ENCODE measurements around the gene FAM120B. TPM values are rescaled to one million over a fixed set of nuclear protein-coding genes. Genes with fewer than 3 reads are reported as not detected.

FAM120B gene
- total RNA-seq, 2 donors from 2014 or later: 14.1 to 25.9 TPM

DNA sequence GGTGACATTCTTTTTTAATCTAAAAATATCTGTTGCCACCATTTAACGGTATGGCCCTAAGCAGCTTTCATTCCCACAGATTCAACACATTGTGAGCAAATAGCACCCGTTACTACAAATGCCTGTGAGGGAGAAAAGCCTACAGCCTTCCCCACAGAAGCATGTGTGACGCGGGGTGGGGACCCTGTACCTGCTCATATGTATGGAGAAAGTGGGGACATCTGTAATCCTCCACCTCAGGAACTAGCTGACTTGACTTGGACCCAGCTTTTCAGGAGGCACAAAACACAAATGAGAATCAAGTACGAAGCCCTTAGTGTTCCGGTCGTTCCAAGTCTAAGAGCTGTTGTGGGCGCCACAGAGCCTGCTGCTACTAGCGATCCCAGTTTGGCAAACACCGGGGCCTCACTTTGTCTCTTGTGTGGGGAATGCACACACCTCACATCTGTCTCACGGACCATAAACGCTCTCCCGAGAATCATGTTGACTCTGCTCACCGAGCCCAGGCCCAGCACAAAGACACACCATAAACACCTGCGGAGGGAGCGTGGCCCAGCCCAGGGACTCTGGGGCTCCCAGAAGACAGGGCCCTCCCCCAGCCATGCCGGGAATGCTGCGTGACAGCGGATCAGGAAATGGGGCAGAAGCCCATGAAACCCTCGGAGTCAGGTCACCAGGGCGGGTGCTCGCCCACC is 37.3 kb upstream of the FAM120B start:
- no peak for ATAC-seq
- no peak for DNase-seq (ENCODE audit: low spot score in 2 of 2)
- H3K36me3 Mint-ChIP-seq: peaks cover 7 to 18% of the 10 kb centered on the region in 2 donors
- no peak overlapping the region for H3K27ac Mint-ChIP-seq
- peaks cover 0 to 4% of the 10 kb centered on the region in 2 donors for H3K9me3 Mint-ChIP-seq

DNA sequence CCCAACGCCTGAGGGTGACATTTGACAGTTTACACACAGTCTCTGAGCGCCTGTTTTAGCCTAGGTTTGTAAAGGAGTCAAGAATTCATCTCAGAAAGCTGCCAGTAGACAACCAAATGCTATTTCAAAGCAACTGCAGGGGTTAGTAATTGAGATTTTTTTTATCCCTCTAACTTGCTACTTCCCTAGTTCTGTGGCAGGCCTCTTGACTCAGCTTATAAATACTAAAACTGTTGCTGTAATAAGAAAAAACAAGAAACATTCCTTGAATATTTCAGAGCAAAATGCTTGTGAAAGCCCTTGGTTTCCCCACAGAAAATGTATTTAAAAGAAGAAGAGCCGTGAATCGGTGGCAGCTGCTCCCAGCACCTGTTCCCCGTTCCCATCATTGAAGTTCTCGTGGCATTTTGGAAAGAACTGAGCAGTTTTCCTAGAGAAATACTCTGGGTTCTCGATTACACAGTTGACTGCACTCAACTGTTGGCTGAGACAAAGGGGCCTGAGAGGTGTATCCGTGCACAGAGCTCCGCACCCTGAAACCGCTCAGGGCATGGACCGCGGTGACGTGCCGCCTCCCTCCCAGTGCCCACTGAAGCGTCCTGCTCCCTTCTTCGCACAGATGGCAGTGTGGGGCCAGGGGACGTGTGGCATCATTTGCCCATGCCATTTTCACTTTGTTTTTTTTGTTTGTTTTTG is 36.6 kb upstream of the FAM120B start:
- no peak overlapping the region for H3K27ac Mint-ChIP-seq
- no peak for ATAC-seq
- no peak for DNase-seq (ENCODE audit: low spot score in 2 of 2)
- peaks cover 0 to 4% of the 10 kb centered on the region in 2 donors for H3K9me3 Mint-ChIP-seq
- peaks cover 7 to 19% of the 10 kb centered on the region in 2 donors for H3K36me3 Mint-ChIP-seq

DNA sequence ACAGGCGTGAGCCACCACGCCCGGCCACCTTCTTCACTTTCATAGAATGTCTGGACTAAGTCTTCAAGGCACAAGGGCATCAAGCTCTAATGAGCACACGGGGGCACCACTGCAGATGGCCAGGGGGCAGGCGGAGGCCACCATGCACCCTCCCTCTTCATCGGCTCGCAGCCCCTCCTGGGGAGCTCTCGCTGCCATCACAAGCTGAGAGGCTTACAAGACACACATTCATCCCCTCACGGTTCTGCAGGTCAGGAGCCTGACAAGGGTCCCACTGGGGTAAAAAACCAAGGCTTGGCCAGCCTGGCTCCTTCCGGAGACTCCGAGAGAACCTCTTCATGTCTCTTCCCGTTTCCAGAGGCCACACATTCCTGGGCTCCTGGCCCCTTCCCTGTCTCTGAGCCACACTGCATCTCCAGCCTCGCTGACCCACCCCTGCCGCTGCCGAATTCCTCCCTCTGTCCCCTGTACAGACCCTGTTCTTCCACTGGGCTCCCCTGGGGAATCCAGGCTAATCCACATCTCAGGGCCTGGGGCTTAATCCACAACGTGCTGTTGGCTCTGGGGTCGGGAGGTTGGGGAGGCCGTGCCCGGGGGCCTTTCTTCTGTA is 35.5 kb upstream of the FAM120B start:
- ATAC-seq (no peak), DNase-seq (ENCODE audit: low spot score in 2 of 2) (no peak)
- Mint-ChIP-seq H3K9me3 (peaks cover 0 to 4% of the 10 kb centered on the region in 2 donors), H3K36me3 (peaks cover 7 to 19% of the 10 kb centered on the region in 2 donors), H3K27ac (peak overlapping the region in 1 of 2 donors; percentile 79)

DNA sequence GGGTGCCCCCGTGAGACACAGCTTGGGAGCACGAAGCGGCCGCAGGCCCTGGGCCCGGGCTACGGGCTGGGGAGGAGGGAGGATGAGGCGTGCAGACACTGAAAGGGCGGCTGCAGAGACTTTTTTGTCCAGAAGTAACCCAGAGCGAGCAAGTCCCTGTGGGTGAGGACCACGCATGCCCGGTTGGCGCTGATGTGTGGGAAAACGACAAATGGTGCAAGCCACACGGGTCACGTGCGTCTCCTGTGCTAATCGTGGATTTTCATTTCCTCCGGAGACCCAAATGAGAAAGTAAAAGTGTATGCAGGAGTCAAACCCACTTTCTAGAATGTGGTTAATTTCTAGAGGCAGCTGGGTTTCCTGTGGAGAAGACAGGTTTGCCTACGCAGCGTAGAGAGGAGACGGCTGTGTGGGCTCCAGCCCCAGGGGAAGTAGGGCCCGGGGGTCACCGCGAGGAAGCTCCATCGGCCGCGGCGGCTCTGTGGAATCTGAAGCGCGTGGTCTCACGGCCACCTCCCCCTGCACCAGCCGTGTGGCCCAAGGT is 34.7 kb upstream of the FAM120B start:
- Mint-ChIP-seq H3K36me3 (peaks cover 7 to 22% of the 10 kb centered on the region in 2 donors), H3K9me3 (peaks cover 0 to 4% of the 10 kb centered on the region in 2 donors), H3K27ac (peak overlapping the region; percentile 60 to 79)
- peak; percentile 58 to 82 for DNase-seq (ENCODE audit: low spot score in 2 of 2)
- peak; percentile 94 to 96 for ATAC-seq

DNA sequence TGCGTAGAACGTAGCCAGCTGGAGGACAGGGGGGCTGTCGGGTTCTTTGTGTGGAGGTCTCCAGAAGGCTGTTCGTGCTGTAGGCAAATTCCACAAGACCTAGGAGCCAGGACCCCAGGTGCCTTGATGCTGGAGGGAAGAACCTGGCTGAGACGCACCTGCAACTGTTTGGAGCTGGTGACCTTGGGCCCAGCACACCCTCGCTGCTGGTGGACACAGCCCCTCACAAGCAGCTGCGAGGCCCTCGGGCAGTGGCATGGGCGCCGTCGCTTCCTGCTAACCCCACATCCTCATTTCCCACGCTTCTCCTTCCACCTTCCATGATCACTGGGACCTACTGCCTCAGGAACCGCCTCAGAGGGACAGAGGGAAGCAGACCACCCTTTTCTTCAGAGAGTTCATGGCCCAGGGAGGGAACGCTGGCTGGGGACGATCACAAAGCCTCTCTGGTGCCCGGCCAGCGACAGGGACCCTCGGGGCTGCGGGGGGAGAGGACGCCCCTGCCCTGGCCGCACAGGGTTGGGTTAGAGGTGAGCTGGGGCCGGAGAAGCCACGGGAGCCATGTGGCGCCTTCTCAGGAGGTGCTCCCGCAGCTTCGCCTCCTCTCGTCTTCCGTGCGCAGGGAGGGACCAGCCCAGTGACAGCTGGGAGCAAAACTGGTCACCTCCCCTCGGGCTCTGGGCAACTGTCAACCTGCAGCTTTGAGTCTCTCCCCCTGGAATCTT is 34.1 kb upstream of the FAM120B start:
- Mint-ChIP-seq H3K9me3 (peaks cover 0 to 4% of the 10 kb centered on the region in 2 donors), H3K36me3 (peaks cover 7 to 22% of the 10 kb centered on the region in 2 donors), H3K27ac (peak overlapping the region; percentile 60 to 79)
- ATAC-seq (no peak), DNase-seq (ENCODE audit: low spot score in 2 of 2) (no peak)

DNA sequence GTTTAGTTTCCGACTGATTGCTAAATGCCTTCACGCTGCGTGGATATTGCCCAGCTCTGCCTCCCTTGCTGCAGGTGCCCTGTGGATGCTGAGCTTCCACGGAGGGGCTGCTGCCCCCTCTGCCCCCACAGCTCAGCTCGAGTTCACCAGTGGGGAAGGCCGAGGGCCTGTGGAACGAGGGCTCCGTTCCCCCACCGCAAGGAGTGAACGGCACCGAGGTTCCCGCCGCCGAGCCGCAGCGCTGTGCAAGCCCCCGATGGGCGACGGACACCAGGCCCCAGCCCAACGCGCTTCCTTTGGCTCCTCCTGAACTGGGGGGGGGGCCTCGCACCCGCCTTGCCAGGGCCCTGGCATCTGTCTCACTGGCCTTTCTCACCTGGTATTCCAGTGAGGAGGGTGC is 33.4 kb upstream of the FAM120B start:
- H3K36me3 Mint-ChIP-seq: peaks cover 7 to 22% of the 10 kb centered on the region in 2 donors
- no peak overlapping the region for H3K27ac Mint-ChIP-seq
- H3K9me3 Mint-ChIP-seq: peaks cover 0 to 4% of the 10 kb centered on the region in 2 donors
- DNase-seq (ENCODE audit: low spot score in 2 of 2) (no peak), ATAC-seq (no peak)

DNA sequence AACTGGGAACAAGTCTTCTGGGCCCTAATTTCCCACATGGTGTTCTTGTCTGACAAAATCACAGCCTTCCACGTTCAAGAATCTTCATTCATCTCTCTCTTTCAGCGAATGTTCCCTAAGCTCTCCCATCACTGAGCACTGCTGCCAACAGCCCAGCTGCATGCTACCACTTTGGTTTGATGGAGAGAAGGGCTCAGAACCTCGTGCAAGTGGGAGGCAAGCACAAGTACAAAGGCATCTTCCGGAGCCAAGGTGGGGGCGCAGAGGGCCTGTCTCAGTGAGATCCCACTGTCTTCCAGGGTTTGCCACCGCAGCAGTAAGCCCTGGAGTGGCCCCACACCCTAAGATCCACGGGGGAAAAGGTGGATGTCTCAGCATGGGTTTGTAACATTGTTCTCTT is 32.9 kb upstream of the FAM120B start:
- H3K36me3 Mint-ChIP-seq: peaks cover 7 to 22% of the 10 kb centered on the region in 2 donors
- no peak for DNase-seq (ENCODE audit: low spot score in 2 of 2)
- H3K9me3 Mint-ChIP-seq: peaks cover 0 to 4% of the 10 kb centered on the region in 2 donors
- no peak overlapping the region for H3K27ac Mint-ChIP-seq
- ATAC-seq: no peak

DNA sequence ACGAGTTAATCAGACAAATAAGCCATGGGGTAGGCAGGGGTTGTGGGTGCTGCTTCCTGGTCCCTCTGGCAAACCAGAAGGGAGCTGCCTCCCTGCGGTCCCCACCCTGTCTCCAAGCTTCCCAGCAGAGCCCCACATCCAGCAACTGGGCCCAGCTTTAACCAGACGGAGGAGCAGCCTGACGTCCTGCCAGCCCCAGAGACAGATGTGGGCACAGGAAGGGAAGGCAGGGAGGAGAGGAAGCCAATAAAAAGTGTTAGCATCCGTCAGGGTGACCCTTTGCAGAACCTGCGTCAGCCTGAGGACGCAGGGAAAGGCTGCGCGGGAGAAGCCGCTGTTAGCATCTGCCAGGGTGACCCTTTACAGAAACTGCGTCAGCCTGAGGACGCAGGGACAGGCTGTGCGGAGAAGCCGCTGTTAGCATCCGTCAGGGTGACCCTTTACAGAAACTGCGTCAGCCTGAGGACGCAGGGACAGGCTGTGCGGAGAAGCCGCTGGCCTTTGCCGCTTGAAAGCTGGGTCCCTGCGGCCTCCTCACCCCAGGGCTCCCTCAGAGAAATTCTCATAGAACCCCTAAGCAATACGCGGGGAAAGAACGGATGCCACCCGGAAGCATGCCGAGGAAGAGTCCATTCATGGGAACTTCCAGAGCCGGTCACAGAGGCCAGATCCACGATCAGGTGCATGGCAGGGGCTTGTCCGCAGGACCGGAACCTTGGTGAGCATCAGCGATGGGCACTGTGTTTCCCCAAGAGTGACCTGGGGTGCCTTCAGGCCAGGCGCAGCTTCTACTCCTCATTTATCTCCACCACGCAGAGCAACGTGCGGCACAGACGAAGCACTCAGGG is 31.6 kb upstream of the FAM120B start:
- Mint-ChIP-seq H3K9me3 (peaks cover 0 to 4% of the 10 kb centered on the region in 2 donors), H3K36me3 (peaks cover 7 to 22% of the 10 kb centered on the region in 2 donors)

DNA sequence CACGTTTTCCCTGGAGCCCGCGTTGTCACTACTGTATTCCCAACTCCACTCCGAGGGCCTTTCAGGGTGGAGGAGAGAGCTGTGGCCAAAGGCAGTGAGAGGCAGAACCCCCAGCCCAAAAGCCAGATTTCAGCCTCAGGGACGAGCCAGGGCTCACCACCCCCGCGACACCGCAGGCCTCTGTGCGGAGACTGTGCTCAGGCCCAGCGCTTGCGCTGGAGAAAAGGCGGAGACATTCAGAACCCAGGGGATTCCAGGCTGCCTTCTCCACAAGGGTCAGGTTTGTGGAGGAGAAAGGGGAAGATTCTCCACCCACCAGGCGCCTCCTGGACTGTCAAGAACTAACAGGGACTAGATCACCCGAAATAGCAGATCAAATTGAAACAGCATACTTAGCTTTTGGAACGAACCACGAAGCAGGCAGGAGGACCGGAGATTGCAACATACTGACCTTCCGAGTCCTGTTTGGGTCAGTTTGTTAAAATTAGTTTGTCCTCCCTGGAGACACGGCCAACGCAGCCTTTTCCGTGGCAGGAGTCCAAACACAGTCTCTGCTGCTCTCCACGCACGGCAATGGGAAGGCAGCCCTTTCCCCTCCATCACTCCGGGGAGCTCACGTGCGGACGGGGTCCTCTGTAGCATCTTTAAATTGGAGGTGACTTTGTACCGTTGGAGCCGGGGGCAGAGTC is 30.0 kb upstream of the FAM120B start:
- DNase-seq (ENCODE audit: low spot score in 2 of 2) (no peak), ATAC-seq (no peak)
- peaks cover 0 to 4% of the 10 kb centered on the region in 2 donors for H3K9me3 Mint-ChIP-seq
- H3K36me3 Mint-ChIP-seq: peaks cover 7 to 20% of the 10 kb centered on the region in 2 donors
- no peak overlapping the region for H3K27ac Mint-ChIP-seq

More for the DNA sequence above, 31.6 kb upstream of the FAM120B start:
- no peak overlapping the region for H3K27ac Mint-ChIP-seq
- no peak for ATAC-seq
- no peak for DNase-seq (ENCODE audit: low spot score in 2 of 2)

DNA sequence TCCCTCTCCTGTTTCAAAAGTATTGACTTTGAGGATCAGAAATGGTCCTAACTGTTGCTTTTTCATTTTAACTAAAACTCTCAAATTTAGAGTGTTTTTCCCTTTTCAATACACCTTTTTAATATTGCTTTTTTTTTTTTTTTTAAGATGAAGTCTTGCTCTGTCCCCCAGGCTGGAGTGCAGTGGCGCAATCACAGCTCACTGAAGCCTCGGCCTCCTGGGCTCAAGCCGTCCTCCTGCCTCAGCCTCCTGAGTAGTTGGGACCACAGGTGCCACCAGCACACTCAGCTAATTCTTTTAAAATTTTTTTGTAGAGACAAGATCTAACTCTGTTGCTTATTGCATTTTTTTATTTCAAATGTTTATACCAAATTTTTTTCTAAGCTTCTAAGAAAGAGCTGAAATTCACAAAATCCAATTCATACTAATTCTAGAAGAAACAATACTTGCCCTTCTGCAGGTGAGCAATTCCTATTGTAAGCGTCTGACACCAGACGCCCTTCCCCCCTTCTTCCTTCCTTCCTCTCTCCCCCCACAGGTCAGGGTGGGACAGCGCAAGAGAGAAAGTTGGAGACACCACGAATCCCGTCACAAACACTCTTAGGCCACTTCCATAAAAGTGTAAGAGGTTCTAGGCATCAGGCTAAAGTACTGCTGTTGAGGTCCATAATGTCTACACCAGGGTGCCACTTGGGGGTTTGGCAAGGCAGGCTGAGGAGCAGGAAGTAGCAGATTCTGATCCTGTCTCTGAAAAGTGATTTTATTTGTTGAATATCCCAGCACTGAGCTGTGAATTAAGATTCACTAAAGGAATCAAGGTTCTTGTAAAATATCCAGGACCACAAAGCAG is 28.4 kb upstream of the FAM120B start:
- peaks cover 7 to 12% of the 10 kb centered on the region in 2 donors for H3K36me3 Mint-ChIP-seq
- peak; percentile 27 to 28 for ATAC-seq
- DNase-seq (ENCODE audit: low spot score in 2 of 2): no peak
- H3K27ac Mint-ChIP-seq: peak overlapping the region in 1 of 2 donors; percentile 81
- H3K9me3 Mint-ChIP-seq: peaks cover 0 to 4% of the 10 kb centered on the region in 2 donors

DNA sequence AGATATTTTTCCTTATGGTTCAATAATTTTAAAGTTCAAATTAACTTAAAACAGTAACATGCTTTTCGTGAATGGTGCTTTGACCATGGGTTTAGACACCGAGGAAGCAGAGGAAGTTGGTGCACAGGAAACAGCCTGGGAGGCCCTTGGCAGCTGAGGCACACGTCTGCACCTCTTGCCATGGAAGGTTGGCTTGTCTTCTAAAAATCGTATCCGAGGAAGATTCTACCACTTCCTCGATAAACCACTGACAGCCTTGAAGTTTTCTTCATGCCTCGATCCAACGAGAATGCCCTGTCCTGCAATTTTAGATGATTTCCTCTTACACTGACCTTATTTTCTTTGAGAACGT is 27.8 kb upstream of the FAM120B start:
- ATAC-seq (no peak), DNase-seq (ENCODE audit: low spot score in 2 of 2) (no peak)
- peaks cover 3 to 10% of the 10 kb centered on the region in 2 donors for H3K36me3 Mint-ChIP-seq
- peaks cover 0 to 1% of the 10 kb centered on the region in 2 donors for H3K9me3 Mint-ChIP-seq
- no peak overlapping the region for H3K27ac Mint-ChIP-seq

DNA sequence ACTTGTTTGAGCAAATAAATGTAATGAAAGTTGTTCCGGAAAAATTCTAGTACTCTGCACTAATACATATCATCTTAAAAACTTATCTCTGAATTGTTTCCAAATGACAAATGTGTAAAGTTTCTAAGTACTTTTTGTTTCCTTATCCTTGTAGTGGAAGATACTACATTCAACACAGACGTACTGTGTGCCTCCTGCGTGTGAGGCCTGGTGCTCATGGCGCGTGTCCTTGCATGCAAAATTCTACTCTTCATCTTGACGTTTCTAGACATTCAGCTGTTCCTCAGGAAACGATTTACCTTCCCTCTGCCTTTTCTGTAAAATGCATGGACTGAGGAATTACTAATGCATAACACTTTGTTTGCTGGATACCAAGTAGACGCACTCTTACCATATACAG is 27.1 kb upstream of the FAM120B start:
- Mint-ChIP-seq H3K9me3 (no peaks in the 10 kb centered on the region), H3K36me3 (peaks cover 0 to 4% of the 10 kb centered on the region in 2 donors), H3K27ac (no peak overlapping the region)
- DNase-seq (ENCODE audit: low spot score in 2 of 2) (no peak), ATAC-seq (no peak)

DNA sequence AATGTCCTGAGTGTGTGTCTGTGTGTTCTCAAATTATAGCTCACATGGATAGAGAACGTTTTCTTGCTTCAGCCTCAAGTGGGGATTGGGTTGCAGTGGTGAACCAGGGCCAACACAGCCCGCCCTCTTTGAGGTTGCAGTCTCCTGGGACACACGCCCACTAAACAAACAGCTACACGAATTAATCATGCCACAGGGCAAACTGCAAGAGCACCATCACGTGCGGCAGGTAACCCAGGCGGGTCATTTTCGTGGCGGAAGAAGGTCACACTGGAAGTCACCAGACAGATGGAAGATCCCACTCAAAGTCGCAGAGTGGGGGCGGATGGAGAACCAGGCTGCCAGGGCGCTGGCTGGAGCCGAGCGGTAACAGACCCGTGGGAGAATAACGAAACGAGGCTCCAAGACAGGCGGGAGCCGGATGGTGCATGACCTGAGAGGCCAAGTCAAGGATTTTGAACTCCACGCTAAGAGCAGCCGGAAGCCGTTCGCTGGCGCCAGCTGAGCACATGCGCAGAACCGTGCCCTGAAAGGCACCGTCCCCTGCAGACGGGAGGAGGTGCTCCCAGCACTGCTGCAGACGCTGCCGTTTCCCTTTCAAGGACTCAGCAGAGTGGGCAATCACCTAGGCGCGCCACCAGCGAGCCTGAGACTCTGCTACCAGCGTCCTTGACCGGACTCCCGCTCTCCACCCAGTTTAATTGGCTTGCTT is 26.4 kb upstream of the FAM120B start:
- no peak for DNase-seq (ENCODE audit: low spot score in 2 of 2)
- ATAC-seq: peak; percentile 66 to 77

DNA sequence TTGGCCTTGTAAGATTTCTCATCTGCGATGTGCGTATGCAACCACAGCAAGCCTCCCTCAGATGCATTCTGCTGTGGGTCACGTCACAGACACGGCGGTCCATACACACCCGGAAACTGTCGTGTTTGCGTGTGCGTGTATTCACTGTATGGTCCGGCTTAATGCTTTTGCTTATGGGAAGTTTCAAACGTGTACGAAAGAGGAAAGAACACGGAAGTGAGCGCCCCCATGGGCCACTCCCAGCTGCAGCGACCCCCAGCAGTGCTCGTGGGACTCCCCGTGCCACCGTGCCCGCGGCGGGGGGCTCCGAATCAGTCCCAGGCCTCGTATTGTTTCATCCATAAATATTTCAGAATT is 25.9 kb upstream of the FAM120B start:
- ATAC-seq: peak; percentile 56 to 63
- Mint-ChIP-seq H3K9me3 (no peaks in the 10 kb centered on the region), H3K36me3 (peaks cover 0 to 4% of the 10 kb centered on the region in 2 donors), H3K27ac (no peak overlapping the region)
- DNase-seq (ENCODE audit: low spot score in 2 of 2): no peak

More for the DNA sequence above, 26.4 kb upstream of the FAM120B start:
- H3K9me3 Mint-ChIP-seq: no peaks in the 10 kb centered on the region
- no peak overlapping the region for H3K27ac Mint-ChIP-seq
- H3K36me3 Mint-ChIP-seq: peaks cover 0 to 4% of the 10 kb centered on the region in 2 donors

Measured in activated naive CD4-positive, alpha-beta T cell treated with anti-CD3 and anti-CD28 coated beads, Interleukin-2, amount 50 U/mL, for 72 hours (primary cell).